K562 (cell line): ENCODE results near the gene RAMP2. TPM values are rescaled to one million over a fixed set of nuclear protein-coding genes. Genes with fewer than 3 reads are reported as not detected.

ENCODE experiments used
- HDAC6 ChIP-seq: IDR thresholded peaks from 2 replicates; pipeline ENCODE4 v1.6.1; 2012; ENCODE audit warnings: low read depth, mild to moderate bottlenecking, control low read depth, inconsistent platforms, low read length, moderate library complexity
- HMGN3 ChIP-seq: IDR thresholded peaks from 2 replicates; pipeline ENCODE4 v1.6.1; 2011; ENCODE audit warnings: borderline replicate concordance, low read depth, mild to moderate bottlenecking, mixed read lengths, low read length; ENCODE audit not compliant: insufficient read length; ENCODE audit errors: extremely low read depth
- RAD51 ChIP-seq: fragments of 450-650 bp; IDR thresholded peaks from 2 replicates; pipeline ENCODE4 v1.7.1; 2016; ENCODE audit warnings: low read depth, mild to moderate bottlenecking, borderline replicate concordance
- SMARCA5 ChIP-seq: fragments of 450-650 bp; IDR thresholded peaks from 2 replicates; pipeline ENCODE4 v1.6.1; 2016
- SMC3 ChIP-seq: conservative IDR thresholded peaks from 2 replicates; pipeline ENCODE4 v1.6.1; 2011; ENCODE audit warnings: low read depth, low read length, improper control_type of control experiment; ENCODE audit not compliant: insufficient read depth
- TFAM ChIP-seq: fragments of 250-450 bp; sonication (Bioruptor Pico); conservative IDR thresholded peaks from 2 replicates; pipeline ENCODE4 v1.5.0; 2021; ENCODE audit warnings: mild to moderate bottlenecking, moderate library complexity
- THRB ChIP-seq: fragments of 450-650 bp; formaldehyde crosslinking; conservative IDR thresholded peaks from 2 replicates; pipeline ENCODE4 v1.4.0; 2022; ENCODE audit warnings: mild to moderate bottlenecking, missing genetic modification characterization
- ZNF639 ChIP-seq, 2 experiments: fragments of 200-800 bp in 1 of 2; sonication (Bioruptor generic) in 1 of 2; sonication (generic) in 1 of 2; formaldehyde crosslinking in 1 of 2; IDR thresholded peaks in 1 of 2; conservative IDR thresholded peaks in 1 of 2; 2 replicates each; pipeline versions ENCODE4 v1.5.0 to v1.6.1; 2016 to 2020; ENCODE audit warnings: missing compliant biosample characterization in 1 of 2, missing genetic modification characterization in 1 of 2, missing genetic modification reagents in 1 of 2
- polyA plus RNA-seq, 8 experiments: library from polyadenylated mRNA; depleted of rRNA in 4 of 8; stranded (reverse) in 5 of 8; unstranded in 3 of 8; fragments of >200 nt; fragmentation: Nextera tagmentation in 2 of 8; fragmentation: Illumina TruSeq in 1 of 8; extraction: Ambion mirVana in 2 of 8; extraction: Trizol in 1 of 8; gene quantifications; 2 replicates each; pipeline versions ENCODE4 v1.2.1 to v1.2.3, GENCODE V29; 2011 to 2014; ENCODE audit warnings: inconsistent platforms in 1 of 8, missing spikeins in 1 of 8
- total RNA-seq, 7 experiments: library from RNA; depleted of rRNA in 6 of 7; stranded (reverse); fragments of >200 nt in 6 of 7; fragmentation: Illumina TruSeq in 2 of 7; extraction: Trizol in 2 of 7; gene quantifications; 2 replicates each; pipeline versions ENCODE4 v1.2.1 to v1.2.3, GENCODE V29; 2011 to 2021; ENCODE audit warnings: low replicate concordance in 1 of 7
- TF ChIP-seq, protein P1 (sequence below), 2 experiments: fragments of 450-650 bp; formaldehyde crosslinking in 1 of 2; IDR thresholded peaks; 2 replicates each; pipeline versions ENCODE4 v1.4.0 to v1.6.1; 2014 to 2020; ENCODE audit warnings: mild to moderate bottlenecking in 2 of 2, borderline replicate concordance in 1 of 2, low read depth in 1 of 2
- TF ChIP-seq, protein P2 (sequence below): fragments of 250-450 bp; sonication (Bioruptor Pico); IDR thresholded peaks from 2 replicates; pipeline ENCODE4 v1.8.0; 2021; ENCODE audit warnings: moderate library complexity, mild to moderate bottlenecking, inconsistent platforms

The RAMP2 gene
- total and polyA plus RNA-seq, 9 of the 15 experiments (the other 6 are each of a cell fraction or from before 2014, with no cell fraction given): not detected

DNA sequence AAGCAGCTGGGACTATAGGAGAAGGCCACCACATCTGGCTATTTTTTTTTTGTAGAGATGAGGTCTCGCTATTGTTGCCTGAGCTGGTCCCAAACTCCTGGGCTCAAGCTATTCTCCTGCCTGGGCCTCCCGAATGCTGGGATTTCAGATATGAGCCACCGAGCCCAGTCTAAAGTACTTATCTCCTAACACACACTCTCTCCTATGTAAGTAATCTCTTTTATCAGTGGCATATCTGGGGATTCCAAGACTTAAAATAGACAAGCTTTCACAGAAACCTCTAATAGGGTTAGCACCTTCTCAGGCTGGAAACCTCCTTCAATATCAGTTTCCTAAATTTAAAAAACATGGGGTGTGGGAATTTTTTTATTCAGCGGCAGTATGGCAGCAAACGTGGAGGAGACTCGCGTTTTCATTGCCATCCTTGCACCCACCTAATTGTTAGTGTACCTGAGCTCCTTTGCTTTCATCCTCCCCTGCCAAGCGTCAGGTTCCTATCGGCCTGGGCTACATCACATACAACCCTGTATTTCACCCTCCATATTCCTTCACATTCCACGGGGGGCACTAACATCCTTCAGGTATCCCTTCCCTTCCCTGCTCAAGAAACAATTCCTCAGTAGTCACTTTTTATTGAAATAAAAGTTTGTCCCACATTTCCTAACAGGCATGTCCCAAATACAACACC, 17.3 kb upstream of the RAMP2 start (continued):
- TF ChIP-seq, protein P1, sequence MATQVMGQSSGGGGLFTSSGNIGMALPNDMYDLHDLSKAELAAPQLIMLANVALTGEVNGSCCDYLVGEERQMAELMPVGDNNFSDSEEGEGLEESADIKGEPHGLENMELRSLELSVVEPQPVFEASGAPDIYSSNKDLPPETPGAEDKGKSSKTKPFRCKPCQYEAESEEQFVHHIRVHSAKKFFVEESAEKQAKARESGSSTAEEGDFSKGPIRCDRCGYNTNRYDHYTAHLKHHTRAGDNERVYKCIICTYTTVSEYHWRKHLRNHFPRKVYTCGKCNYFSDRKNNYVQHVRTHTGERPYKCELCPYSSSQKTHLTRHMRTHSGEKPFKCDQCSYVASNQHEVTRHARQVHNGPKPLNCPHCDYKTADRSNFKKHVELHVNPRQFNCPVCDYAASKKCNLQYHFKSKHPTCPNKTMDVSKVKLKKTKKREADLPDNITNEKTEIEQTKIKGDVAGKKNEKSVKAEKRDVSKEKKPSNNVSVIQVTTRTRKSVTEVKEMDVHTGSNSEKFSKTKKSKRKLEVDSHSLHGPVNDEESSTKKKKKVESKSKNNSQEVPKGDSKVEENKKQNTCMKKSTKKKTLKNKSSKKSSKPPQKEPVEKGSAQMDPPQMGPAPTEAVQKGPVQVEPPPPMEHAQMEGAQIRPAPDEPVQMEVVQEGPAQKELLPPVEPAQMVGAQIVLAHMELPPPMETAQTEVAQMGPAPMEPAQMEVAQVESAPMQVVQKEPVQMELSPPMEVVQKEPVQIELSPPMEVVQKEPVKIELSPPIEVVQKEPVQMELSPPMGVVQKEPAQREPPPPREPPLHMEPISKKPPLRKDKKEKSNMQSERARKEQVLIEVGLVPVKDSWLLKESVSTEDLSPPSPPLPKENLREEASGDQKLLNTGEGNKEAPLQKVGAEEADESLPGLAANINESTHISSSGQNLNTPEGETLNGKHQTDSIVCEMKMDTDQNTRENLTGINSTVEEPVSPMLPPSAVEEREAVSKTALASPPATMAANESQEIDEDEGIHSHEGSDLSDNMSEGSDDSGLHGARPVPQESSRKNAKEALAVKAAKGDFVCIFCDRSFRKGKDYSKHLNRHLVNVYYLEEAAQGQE (IDR thresholded peaks at IDR 0.05; ENCODE audit: borderline replicate concordance): peak; percentile 22; the same call in 1 of the 2 replicates
- TF ChIP-seq, protein P1 (CRISPR knock-in tag; IDR thresholded peaks at IDR 0.05; ENCODE audit: low read depth): no peak
- TF ChIP-seq ZNF639 (CRISPR knock-in tag; conservative IDR thresholded peaks at IDR 0.05 in 1 of 2, IDR thresholded peaks at IDR 0.05 in 1 of 2): no peak
- TF ChIP-seq, protein P2, sequence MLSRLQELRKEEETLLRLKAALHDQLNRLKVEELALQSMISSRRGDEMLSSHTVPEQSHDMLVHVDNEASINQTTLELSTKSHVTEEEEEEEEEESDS (CRISPR knock-in tag): no peak
- TF ChIP-seq SMARCA5: no peak
- no peak for TF ChIP-seq THRB (CRISPR knock-in tag)
- TF ChIP-seq HDAC6: no peak
- no peak for TF ChIP-seq RAD51
- TF ChIP-seq HMGN3: peak; percentile 73
- TF ChIP-seq TFAM: no peak
- TF ChIP-seq SMC3: no peak
